HUDEP-2 (cell line): ENCODE data around the gene PTPN12.
"Not testable (repeated sequence)": the region's sequence is repeated elsewhere in the genome, so short reads cannot be mapped to it uniquely, and the experiment has no call there.

Source experiments
- DNase-seq, 76 experiments: peaks; one replicate each; lab custom pipeline; 2025; ENCODE audit not compliant: unreplicated experiment in 76 of 76; lab: John Stamatoyannopoulos, UW

Gene PTPN12

GRCh38 chr7:77537778-77538280 is 734 bp downstream of the PTPN12 start:
- peak in 9 of 76 experiments; percentile 1 to 42 (median 13) for DNase-seq

- DNase-seq, result peak in 20 of 76 experiments; percentile 2 to 40 (median 18)
These were observed 1.5 kb downstream of the PTPN12 start for GRCh38 chr7:77538281-77539212.

GRCh38 chr7:77540402-77540822 is 3.3 kb downstream of the PTPN12 start:
- DNase-seq, result no peak

GRCh38 chr7:77540993-77541392 is 3.9 kb downstream of the PTPN12 start:
- DNase-seq, result not testable (repeated sequence)

- DNase-seq, result no peak
These were observed 5.3 kb downstream of the PTPN12 start for GRCh38 chr7:77542409-77542808.

GRCh38 chr7:77542895-77543294 is 5.8 kb downstream of the PTPN12 start:
- DNase-seq, result no peak

GRCh38 chr7:77543910-77544309 is 6.8 kb downstream of the PTPN12 start:
- DNase-seq, result no peak

GRCh38 chr7:77544518-77544917 is 7.4 kb downstream of the PTPN12 start:
- no peak for DNase-seq

GRCh38 chr7:77548206-77548605 is 11.1 kb downstream of the PTPN12 start:
- DNase-seq, result no peak

- DNase-seq, result no peak
These were observed 12.2 kb downstream of the PTPN12 start for GRCh38 chr7:77549106-77549870.

GRCh38 chr7:77550586-77550985 is 13.5 kb downstream of the PTPN12 start:
- DNase-seq, result no peak

GRCh38 chr7:77553123-77553522 is 16.0 kb downstream of the PTPN12 start:
- DNase-seq, result no peak

- DNase-seq, result no peak
These were observed 21.3 kb downstream of the PTPN12 start for GRCh38 chr7:77558284-77558967.

GRCh38 chr7:77561352-77561751 is 24.3 kb downstream of the PTPN12 start:
- DNase-seq, result no peak

GRCh38 chr7:77563275-77563674 is 26.2 kb downstream of the PTPN12 start:
- DNase-seq, result no peak

GRCh38 chr7:77565917-77566316 is 28.8 kb downstream of the PTPN12 start:
- no peak for DNase-seq

GRCh38 chr7:77566421-77566820 is 29.3 kb downstream of the PTPN12 start:
- DNase-seq, result no peak

- no peak for DNase-seq
These were observed 32.6 kb downstream of the PTPN12 start for GRCh38 chr7:77569514-77570232.

GRCh38 chr7:77570330-77571011 is 33.4 kb downstream of the PTPN12 start:
- no peak for DNase-seq

GRCh38 chr7:77571801-77572200 is 34.7 kb downstream of the PTPN12 start:
- no peak for DNase-seq
